HFF-Myc (cell line): Measurements from ENCODE around the gene RAD1.
"Not testable (repeated sequence)": the region's sequence is repeated elsewhere in the genome, so short reads cannot be mapped to it uniquely, and the experiment has no call there.

Source experiments
- DNase-seq: peaks from one replicate; pipeline ENCODE4 v3.0.0-alpha.2; 2011; ENCODE audit warnings: low read depth; ENCODE audit errors: extremely low read depth
- H3K4me3 ChIP-seq: replicated peaks from 2 replicates; pipeline ENCODE4 v1.5.1; 2011; ENCODE audit warnings: low read depth, mild to moderate bottlenecking, control low read depth, low read length
- TF ChIP-seq, protein P1 (sequence below): IDR thresholded peaks from 2 replicates; pipeline ENCODE4 v1.5.1; 2012; ENCODE audit warnings: mild to moderate bottlenecking, low read depth, low read length, control low read depth; ENCODE audit errors: missing control alignments

RAD1 gene

DNA sequence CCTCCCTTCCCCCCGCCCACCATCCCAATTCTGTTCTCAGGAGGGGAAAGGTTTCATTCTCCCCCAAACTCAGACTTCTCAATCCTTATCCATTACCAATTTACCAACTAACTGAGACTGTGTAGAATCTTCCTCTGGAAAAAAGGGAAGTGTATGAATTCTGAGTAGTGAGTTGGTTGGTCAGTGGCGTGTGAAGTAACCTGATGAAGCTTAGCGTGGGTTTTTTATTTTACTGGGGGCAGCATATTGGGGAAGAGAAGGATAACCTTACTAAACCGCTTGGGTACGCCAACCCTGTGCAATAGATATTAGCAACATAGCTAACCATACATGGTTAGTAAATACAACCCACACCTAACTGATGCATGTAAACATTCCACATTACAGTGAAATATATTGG lies 13.0 kb upstream of the RAD1 start:
- DNase-seq, result no peak
- H3K4me3 ChIP-seq, result no peak overlapping the region
- TF ChIP-seq, protein P1, sequence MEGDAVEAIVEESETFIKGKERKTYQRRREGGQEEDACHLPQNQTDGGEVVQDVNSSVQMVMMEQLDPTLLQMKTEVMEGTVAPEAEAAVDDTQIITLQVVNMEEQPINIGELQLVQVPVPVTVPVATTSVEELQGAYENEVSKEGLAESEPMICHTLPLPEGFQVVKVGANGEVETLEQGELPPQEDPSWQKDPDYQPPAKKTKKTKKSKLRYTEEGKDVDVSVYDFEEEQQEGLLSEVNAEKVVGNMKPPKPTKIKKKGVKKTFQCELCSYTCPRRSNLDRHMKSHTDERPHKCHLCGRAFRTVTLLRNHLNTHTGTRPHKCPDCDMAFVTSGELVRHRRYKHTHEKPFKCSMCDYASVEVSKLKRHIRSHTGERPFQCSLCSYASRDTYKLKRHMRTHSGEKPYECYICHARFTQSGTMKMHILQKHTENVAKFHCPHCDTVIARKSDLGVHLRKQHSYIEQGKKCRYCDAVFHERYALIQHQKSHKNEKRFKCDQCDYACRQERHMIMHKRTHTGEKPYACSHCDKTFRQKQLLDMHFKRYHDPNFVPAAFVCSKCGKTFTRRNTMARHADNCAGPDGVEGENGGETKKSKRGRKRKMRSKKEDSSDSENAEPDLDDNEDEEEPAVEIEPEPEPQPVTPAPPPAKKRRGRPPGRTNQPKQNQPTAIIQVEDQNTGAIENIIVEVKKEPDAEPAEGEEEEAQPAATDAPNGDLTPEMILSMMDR, result no peak

DNA sequence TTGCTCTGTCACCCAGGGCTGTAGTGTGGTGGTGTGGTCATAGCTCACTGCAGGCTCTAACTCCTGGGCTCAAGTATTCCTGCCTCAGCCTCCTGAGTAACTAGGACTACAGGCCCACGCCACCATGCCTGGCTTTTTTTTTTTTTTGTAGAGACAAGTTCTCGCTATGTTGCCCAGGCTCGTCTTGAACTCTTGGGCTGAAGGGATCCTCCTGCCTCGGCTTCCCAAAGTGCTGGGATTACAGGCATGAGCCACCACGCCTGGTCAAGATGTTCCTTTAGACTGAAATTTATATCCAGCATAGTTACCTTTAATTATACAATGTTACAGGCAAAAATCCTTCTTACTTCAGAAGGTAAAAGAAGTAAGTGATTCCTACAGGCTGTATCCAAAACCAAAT lies 12.5 kb upstream of the RAD1 start:
- TF ChIP-seq, protein P1, result no peak
- no peak overlapping the region for H3K4me3 ChIP-seq
- no peak for DNase-seq

DNA sequence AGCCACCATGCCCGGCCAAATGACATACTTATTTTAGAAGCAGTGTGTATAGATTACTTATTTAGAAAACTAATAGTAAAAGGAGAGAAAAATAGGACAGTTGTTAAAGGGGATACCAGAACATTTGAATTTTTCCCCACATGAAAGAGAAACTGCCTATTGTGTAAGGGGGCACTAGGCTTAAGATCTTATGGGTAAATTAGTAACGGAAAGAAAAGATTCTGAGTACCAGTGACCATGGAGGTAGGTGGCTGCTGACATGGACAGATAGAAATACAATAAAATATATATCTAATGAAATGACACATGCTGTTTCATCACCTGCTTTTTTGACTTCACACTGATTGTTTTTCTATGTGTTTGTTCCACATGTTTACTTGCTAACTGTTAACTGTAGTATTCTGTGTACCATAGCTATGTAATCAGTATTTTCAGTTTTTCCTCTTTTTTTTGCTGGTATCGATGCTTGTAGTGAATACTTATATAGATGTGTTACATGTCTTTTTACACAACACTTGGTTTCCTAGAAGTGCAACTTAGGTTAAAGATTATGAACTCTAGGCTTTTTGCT lies 11.1 kb upstream of the RAD1 start:
- H3K4me3 ChIP-seq, result no peak overlapping the region
- TF ChIP-seq, protein P1, result no peak
- DNase-seq, result no peak

DNA sequence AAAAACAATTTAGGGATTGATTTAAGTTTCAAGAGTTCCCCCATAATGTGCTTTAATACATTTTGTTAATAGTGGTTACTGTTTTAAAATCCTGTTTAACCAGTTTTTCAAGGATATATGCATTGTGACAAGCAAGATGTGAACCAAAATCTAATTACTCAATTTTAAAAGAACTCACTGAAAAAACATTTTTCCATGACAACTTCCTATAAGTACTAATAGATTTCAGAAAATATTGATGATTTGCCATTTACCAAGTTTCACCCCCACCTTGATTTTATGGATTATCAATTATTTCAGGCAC lies 9.1 kb upstream of the RAD1 start:
- H3K4me3 ChIP-seq, result no peak overlapping the region
- TF ChIP-seq, protein P1, result no peak
- DNase-seq, result no peak

GRCh38 chr5:34923694-34924461 lies 8.6 kb upstream of the RAD1 start:
- peak; percentile 72 for DNase-seq
- TF ChIP-seq, protein P1, result no peak
- peak overlapping the region; percentile 4; the same call in 1 of the 2 replicates for H3K4me3 ChIP-seq

- not testable (repeated sequence) for DNase-seq
Measured at GRCh38 chr5:34923256-34923655, 8.0 kb upstream of the RAD1 start.

DNA sequence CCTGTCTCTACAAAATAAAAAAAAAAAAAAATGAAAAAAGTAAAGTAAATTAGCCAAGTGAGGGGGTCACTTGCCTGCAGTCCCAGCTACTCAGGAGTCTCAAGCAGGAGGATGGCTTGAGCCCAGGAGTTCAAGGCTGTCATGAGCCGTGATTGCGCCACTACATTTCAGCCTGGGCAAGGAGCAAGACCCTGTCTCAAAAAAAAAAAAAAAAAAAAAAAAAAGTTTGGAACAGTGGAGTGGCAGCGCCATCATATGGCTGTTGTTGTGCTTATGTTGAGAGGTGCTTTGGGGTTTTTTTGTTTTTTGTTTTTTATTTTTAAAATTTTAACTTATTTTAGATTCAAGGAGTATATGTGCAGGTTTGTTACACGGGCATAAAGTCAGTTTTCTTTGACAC lies 3.8 kb upstream of the RAD1 start:
- TF ChIP-seq, protein P1, result no peak
- no peak overlapping the region for H3K4me3 ChIP-seq
- no peak for DNase-seq

More at GRCh38 chr5:34923256-34923655, 8.0 kb upstream of the RAD1 start:
- H3K4me3 ChIP-seq, result peak overlapping the region; percentile 4; the same call in 1 of the 2 replicates
